G401 (cell line): ENCODE data around the gene FRYL. TPM values are rescaled to one million over a fixed set of nuclear protein-coding genes. Genes with fewer than 3 reads are reported as not detected.
"Not testable (repeated sequence)": the region's sequence is repeated elsewhere in the genome, so short reads cannot be mapped to it uniquely, and the experiment has no call there.

Source experiments
- DNase-seq: peaks from one replicate; pipeline ENCODE4 v3.0.0-alpha.2; 2015; ENCODE audit warnings: low spot score
- in situ Hi-C: cut with HindIII; loops from 2 replicates; pipeline ENCODE4 v1.10.0; 2016; ENCODE audit warnings: low sequenced_read_pairs, mixed read lengths
- total RNA-seq: library from RNA; depleted of rRNA; stranded (reverse); fragments of >200 nt; shearing (Covaris generic); gene quantifications from 2 replicates; pipeline ENCODE4 v1.2.3, GENCODE V29; 2014; rRNA removed

The FRYL gene
- total RNA-seq, 1 experiment from 2014 or later, result 15.5 TPM

DNA sequence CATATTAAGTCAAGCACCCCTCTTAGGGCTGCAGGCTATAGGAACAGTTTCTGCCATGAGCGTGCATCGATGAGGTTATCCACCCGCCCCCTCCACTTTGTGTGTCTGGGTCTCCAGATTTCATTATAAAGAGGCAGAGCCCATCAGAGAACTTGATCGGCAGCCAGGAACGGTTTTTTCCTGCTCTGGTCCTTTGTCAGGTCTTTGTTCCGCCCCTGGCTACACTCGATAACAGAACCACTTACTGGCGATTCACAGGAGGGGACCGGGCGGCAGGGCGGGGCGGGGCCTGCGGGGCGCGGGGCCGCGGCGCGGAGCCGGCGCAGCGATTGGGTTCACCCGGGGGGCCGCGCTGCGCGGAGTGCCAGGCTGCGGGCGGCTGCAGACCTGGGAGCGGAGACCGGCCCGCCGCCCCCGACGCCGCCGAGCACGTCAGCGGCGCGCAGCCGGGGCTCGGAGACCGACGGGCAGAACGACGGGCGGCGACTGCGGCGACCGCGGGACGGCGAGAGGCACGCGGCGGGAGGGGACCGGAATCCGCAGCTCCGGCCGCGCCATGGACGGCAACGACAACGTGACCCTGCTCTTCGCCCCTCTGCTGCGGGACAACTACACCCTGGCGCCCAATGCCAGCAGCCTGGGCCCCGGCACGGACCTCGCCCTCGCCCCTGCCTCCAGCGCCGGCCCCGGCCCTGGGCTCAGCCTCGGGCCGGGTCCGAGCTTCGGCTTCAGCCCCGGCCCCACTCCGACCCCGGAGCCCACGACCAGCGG lies 296.9 kb downstream of the FRYL start, which contains the start of gene SLC10A4:
Gene SLC10A4, plus strand, starts transcription at position 338 of the 771 bp plus-strand sequence. Its CDS starts 219 bp downstream, at position 557.
- in situ Hi-C loops, result no loop called here
- DNase-seq, result no peak

DNA sequence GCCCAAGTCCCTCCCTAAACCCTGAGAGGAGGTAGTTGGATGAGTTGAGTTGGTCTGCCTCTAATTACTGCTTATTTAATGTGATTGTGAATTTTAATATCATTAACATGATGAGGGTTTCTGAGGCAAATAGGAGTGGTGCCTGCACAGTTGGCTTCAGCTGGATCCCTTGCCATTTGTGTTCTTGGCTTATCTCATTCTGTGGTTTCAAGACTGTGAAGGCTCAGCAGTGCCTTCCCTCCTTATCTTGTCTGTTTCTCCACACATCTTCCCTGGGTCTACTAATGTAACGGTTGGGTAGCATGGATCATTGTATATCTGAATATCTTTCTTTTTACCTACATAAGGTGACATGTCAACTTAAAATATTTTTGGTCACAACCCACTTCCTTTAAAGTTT lies 298.5 kb downstream of the FRYL start:
- DNase-seq, result no peak
- in situ Hi-C loops, result no loop called here

DNA sequence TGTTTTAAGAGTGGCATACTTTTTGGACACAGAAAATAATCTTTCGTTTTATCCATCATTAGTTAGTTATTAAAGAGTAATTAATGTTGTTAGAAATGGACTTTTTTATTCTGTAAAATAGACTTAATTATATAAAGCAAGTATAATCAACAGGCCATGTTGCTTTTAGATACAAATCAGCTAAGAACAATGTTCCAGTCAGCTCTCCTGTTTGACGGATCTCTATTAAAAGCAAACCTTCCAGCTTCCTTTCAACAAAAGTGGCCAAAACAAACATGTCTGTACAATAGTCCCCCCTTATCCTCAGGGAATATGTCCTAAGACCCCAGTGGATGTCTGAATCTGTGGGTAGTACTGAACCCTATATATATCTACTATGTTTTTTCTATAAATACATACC lies 301.8 kb downstream of the FRYL start:
- in situ Hi-C loops, result no loop called here

DNA sequence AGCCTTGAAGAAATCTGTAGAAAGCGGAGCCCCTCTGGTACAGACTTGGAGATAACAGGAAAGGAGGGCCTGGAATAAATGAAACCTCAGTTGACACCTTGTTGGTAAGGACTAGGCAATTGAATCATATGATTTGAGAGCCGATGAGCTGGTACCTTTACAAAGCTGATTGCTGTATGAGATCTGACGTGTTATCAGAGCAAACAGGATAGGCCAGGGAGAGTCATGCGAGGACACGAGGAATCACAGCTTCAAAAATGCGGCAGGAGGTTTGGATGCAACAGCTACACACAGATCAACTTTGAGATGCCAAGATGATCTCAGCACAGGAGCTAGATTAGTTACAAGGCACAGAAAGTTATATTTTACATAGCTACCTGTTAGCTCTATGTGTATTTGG lies 304.3 kb downstream of the FRYL start:
- in situ Hi-C loops, result no loop called here

More for the DNA sequence above, 301.8 kb downstream of the FRYL start:
- DNase-seq, result no peak

DNA sequence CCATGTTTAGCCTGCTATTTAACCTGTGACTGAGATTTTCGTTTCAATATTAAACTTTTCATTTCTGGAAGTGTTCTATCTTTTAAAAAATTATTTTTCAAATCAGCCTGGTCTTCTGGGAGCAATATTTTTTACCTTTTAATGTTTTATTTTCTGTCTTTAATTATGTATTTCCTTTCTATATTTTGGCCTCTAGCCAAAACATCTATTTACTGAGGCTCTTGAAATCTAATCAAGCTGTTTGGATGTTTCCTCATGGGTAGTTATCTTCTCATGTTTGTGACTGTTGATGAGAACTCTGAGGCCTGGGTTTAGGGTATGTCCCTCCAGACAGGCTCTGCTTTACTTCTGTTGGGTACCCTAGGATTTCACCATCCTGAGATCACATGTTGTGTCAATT lies 307.3 kb downstream of the FRYL start:
- no peak for DNase-seq
- in situ Hi-C loops, result no loop called here

More for the DNA sequence above, 304.3 kb downstream of the FRYL start:
- no peak for DNase-seq

DNA sequence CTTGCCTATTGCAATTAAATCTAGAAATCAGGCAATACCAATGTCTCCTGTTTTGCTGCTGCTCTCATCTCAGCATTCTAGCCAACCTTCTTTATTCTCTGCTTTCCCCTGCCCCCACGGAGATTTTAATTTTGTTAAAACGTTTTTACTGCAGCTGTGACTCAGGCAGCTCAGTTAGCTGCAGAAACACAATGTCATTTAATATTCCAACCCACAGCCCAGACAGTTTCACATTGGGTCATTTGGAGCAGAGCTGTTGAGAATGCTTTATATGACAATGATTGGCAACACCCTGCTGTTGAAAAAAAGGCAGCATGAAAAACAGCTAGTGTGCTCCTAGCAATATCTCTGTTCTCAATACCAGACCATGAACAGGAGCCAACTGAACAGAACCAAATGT lies 309.5 kb downstream of the FRYL start:
- no peak for DNase-seq
- in situ Hi-C loops, result no loop called here

DNA sequence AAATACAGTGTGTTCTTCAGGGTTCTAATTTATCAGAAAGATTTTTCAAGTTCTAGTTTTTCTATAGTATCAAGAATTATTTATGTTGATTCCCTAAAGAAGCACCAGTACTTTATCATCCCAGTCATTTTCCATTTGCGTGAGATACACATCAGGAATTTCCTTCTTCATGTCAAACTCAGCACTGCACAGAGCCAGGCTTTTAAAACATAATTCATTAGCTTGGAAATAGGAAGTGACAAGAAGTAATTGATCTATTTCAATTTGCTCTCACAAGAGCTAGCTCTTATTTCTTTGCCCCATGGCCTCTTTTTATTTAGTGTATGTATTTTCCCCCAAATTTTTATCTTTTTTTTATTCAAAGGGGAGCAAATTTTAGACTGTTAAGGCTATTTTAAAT lies 309.9 kb downstream of the FRYL start:
- no peak for DNase-seq
- in situ Hi-C loops, result no loop called here

DNA sequence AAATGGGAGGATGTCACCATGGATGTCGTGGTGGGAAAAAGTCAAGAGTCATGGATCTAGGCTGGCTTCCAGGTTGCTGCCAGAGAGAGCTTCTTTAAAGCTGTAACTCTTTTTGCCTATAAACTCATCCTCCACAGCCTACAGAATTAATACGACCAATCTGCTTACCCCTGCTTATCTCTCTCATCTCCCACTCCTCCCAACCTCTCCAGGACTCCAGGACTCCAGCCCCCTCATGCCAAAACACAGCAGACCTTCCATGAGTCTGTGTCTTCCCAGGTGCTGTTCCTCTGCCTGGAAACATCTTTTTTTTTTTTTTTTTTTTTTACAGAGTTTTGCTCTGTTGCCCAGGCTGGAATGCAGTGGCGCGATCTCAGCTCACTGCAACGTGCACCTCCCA lies 312.2 kb downstream of the FRYL start:
- in situ Hi-C loops, result no loop called here
- DNase-seq, result no peak

DNA sequence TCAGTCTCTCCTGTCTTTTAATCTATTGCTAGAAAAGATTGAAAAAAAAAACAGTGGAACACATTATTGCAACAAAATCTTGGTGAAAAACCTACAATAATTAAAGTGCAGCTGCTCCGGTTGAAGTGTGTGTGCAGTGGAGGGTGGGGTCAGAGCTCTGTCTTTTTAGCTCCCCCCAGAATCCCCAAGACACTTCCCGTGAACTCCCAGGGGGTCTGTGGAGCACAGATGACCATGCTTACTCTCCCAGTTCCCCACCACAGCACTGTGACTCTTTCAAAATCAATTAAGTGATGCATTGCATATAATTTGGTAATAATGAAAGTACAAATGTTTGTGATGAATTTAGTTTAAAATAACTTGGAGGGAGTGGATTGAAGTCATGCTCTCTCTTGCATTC lies 312.6 kb downstream of the FRYL start:
- no peak for DNase-seq
- in situ Hi-C loops, result no loop called here

DNA sequence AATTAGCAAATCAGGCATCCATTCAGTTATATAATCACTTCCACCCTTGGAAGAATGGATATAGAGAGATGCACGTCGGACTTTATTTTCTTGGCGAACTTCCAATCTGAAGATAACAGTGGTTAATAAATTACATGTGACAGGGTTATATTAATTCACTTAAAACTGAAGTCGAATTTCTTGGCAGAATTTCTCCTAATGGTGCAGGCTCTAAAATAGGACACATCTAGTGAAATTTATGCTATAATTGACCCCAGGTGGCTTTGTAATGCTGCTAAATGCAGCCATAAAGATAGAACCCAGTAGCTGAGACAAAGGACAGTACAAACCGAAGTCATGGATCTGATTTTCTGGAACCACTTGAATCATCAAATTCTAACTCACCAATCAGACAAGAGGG lies 317.7 kb downstream of the FRYL start:
- DNase-seq, result no peak
- in situ Hi-C loops, result no loop called here

DNA sequence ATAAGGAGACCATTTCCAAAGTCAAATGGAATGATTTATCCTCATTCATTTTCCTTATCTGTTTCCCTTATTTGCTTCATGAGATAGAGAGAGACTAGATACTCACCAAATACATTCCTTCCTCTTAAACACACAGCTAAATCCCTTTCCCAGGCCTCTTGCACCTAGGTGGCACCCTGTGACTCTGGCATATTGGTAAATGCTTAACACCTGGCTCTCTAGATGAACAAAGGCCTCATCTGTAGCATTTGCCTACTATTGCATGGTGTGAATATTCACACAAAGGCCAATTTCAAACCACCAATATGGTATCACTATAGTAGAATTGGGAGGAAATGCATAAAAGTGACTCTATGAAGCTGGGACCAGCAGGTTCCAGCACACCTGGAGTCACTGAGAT lies 319.1 kb downstream of the FRYL start:
- in situ Hi-C loops, result no loop called here
- no peak for DNase-seq

DNA sequence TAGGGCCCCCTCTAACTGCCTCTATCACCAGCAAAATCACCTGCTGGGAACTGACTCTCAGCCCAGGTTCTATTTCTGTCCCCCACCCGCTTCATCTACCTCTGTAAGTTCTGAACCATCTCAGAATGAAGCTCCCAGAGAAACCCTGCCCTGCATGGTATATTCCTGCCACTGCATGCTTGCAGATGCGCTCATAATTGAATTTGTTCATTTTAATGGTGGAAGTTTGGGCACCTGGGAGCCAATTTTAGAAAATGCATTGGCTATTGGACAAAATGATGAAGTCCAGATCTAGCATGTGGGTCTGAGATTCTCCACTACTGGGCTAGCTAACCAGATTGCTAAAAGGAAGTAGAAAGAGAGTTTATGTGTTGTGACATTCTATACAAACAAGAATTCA lies 325.5 kb downstream of the FRYL start:
- no peak for DNase-seq
- in situ Hi-C loops, result no loop called here

DNA sequence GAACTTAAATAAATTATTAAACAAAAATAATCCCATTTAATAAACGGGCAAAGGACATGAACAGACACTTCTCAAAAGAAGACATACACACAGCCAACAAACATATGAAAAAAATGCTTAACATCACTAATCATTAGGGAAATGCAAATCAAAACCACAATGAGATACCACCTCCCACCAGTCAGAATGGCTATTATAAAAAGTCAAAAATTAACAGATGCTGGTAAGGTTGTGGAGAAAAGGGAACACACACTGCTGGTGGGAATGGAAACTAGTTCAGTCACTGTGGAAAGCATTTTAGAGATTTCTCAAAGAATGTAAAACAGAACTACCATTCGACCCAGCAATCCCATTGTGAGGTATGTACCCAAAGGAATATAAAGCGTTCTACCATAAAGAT lies 328.4 kb downstream of the FRYL start:
- in situ Hi-C loops, DNase-seq: not testable (repeated sequence)

DNA sequence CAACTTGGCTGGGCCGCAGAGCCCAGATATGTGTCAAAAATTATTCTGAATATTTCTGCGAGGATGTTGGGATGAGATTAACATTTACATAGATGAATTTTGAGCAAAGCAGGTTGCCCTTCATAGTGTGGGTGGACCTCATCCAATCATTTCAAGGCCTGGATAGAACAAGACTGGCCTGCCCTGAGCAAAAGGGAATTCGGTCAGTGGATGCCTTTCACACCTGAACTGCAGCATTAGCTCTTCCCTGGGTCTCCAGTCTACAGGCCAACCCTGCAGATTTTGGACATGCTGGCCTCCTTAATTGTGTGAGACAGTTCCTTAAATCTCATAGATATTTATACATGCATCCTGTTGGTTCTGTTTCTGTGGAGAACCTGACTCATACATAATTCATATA lies 329.3 kb downstream of the FRYL start:
- in situ Hi-C loops, result no loop called here
- DNase-seq, result no peak

DNA sequence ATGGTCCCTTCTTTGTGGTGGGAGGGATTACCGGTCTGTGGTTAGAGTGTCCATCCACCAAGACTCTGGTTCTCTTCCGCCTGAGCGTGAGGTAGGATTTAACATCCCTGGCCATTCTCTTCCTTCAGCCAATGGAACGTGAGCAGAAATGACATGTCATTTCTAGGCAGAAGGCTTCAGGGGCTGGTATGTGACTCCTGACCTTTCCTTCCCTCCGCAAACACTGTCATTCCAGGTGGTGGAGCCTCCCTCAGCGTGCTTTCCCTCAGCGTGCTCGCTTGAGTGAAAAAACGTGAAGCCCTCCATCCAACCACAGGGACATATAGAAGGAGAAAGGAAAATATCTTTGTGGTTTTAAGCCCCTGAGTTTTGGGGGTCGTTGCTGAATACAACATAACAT lies 330.9 kb downstream of the FRYL start:
- in situ Hi-C loops, result no loop called here
- DNase-seq, result no peak

Other genes starting within 250 kb of the FRYL start
- gene OCIAD1, start 50.8 kb upstream of the FRYL start, total RNA-seq, result 172 and 188 TPM in 2 replicates
- not detected in 2 replicates for gene OCIAD2, start 126.5 kb upstream of the FRYL start, total RNA-seq
- not detected in 2 replicates for gene CWH43, start 206.0 kb upstream of the FRYL start, total RNA-seq